ENCODE measurements around the gene MYPN.
"Not testable (repeated sequence)": the region's sequence is repeated elsewhere in the genome, so short reads cannot be mapped to it uniquely, and the experiment has no call there.

MYPN gene

DNA sequence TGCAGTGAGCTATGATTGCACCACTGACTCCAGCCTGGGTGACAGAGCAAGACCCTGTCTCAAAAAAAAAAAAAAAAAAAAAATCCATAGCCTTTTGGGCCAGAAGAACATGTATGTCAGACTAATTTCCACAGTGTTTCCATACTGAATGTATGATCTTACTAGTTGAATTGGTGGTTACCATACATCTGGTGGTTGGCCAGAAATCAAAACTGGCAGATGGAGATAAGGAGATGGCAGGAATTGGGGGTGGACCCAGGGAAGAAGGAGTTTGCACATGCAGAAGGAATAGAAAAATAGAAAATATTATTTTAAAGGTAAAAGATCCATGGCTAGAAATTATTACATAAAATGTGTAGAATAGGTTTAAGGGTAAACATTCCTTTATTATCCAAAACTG, 126.3 kb downstream of the MYPN start:
- TF ChIP-seq, protein P1, sequence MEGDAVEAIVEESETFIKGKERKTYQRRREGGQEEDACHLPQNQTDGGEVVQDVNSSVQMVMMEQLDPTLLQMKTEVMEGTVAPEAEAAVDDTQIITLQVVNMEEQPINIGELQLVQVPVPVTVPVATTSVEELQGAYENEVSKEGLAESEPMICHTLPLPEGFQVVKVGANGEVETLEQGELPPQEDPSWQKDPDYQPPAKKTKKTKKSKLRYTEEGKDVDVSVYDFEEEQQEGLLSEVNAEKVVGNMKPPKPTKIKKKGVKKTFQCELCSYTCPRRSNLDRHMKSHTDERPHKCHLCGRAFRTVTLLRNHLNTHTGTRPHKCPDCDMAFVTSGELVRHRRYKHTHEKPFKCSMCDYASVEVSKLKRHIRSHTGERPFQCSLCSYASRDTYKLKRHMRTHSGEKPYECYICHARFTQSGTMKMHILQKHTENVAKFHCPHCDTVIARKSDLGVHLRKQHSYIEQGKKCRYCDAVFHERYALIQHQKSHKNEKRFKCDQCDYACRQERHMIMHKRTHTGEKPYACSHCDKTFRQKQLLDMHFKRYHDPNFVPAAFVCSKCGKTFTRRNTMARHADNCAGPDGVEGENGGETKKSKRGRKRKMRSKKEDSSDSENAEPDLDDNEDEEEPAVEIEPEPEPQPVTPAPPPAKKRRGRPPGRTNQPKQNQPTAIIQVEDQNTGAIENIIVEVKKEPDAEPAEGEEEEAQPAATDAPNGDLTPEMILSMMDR (IDR thresholded peaks at IDR 0.05), result no peak
- Histone ChIP-seq H3K27ac (no peak overlapping the region), H3K4me3 (no peak overlapping the region)
- DNase-seq (ENCODE audit: low spot score), result no peak

DNA sequence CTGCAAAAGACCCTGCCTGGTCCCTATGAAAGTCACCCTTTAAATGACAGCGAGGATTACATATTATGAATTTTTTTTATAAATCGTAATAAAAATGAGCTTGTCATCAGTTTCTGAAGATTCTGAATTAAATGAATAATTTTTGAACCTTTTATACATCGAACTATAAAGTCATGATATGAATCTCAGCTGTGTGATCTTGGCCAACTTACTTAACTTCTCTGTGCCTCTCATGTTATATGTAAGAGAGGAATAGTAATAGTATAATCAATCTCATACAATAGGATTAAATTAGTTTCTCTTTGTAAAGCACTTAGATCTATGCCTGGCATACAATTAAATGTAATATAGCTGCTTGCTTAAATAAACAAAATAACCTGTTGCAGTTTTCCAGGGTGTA, 127.9 kb downstream of the MYPN start:
- Histone ChIP-seq H3K27ac (no peak overlapping the region), H3K4me3 (no peak overlapping the region)
- no peak for DNase-seq (ENCODE audit: low spot score)
- TF ChIP-seq, protein P1 (IDR thresholded peaks at IDR 0.05), result no peak

DNA sequence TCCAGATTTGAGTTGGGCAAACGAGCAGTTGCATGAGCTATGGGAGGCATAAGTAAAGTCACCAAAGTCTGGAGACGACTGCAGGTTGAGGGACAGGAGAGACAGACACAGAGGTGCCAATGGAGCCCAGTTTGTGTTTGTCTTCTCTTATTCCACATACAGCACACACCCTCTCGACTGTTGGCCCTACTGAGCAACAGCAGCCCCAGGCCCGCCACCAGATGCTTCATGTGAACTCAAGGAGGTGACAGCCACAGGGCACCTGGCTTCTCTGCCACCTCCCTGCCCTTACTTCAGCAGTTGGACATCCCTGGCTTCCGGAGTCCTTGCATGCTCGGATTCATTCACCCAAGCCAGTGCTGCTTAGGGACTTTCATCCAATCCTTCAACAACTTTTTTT, 129.1 kb downstream of the MYPN start:
- no peak overlapping the region for H3K4me3 ChIP-seq
- no peak overlapping the region for H3K27ac ChIP-seq
- DNase-seq (ENCODE audit: low spot score), result no peak
- TF ChIP-seq, protein P1 (IDR thresholded peaks at IDR 0.05), result no peak

DNA sequence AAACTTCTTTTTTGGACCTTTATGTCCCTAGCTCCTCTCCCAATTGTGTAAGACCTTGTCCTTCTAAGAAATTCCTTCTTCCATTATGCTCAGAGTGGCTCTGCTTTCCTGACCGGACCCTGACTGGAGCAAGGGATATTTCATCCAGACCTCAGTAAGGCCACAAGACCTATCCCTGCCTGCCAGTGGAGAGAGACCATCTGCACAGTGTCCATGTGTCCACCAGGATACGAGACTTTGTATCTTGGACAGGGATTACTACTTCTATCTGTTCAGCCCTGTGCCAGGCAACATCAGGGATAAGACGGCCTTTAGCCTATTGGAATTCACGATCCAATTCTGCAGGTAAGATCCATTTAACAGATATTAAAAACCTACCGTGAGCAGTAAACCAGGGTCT, 129.8 kb downstream of the MYPN start:
- DNase-seq (ENCODE audit: low spot score), result no peak
- TF ChIP-seq, protein P1 (IDR thresholded peaks at IDR 0.05), result no peak
- no peak overlapping the region for H3K27ac ChIP-seq
- no peak overlapping the region for H3K4me3 ChIP-seq

DNA sequence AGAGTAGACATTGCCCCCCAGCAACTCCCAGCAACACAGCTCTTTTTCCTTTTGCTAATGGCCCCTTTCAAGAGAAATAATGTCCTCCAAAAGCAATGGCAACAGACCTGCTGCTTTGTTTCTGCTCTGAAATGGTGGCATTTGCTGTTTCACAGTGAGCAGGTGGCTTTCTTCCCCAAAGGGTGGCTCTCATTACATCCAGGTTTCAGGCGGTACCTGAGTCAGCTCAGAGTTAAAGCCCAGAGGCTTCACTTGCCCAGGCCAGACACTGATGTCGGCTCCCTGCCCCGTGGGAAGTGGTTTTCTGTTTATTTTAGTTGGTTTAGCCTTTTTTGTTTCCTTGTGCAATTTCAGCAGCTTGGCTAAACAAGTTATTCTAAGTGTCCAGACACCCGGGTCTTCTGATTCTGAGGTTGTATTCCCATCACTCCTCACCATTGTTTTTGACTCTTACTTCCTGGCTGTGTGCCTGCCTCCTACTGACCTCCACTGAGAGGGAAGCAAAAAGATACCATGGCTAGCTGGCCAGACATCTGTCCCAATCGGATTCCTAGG, 130.4 kb downstream of the MYPN start:
- Histone ChIP-seq H3K27ac (no peak overlapping the region), H3K4me3 (no peak overlapping the region)
- TF ChIP-seq, protein P1 (IDR thresholded peaks at IDR 0.05), result no peak
- DNase-seq (ENCODE audit: low spot score), result no peak

DNA sequence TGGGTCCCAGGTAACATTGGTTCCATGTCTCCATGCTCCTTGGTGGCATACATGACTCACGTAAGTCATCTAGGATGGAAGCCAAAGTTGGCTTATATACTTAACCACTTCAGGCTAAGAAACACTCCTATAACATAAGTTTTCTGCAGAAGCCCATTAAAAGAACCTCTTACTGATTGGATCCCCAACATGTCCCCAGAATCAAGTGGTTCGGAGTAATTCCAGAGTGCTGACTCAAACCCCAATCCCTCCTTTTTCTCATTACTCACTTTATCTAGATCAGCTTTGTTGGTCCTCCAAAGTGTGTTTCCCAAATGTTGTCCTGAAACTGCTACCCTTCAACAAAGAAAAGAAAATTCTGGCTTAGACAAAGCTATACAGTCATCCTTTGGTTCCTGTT, 132.8 kb downstream of the MYPN start:
- TF ChIP-seq, protein P1 (IDR thresholded peaks at IDR 0.05), result no peak
- H3K4me3 ChIP-seq, result no peak overlapping the region
- DNase-seq (ENCODE audit: low spot score), result no peak
- H3K27ac ChIP-seq, result no peak overlapping the region

DNA sequence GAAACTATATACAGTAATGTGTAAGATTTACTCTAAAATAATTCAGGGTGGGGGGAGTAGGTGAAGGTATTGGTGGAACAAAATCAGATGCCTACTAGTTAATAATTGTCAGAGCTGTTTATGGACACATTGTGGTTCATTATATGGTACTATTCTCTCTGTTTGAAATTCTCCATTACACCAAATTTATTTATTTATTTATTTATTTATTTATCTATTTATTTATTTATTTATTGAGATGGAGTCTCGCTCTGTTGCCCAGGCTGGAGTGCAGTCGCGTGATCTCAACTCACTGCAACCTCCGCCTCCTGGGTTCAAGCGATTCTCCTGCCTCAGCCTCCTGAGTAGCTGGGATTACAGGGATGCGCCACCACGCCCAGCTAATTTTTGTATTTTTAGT, 137.1 kb downstream of the MYPN start:
- DNase-seq (ENCODE audit: low spot score); H3K27ac ChIP-seq; H3K4me3 ChIP-seq: not testable (repeated sequence)

DNA sequence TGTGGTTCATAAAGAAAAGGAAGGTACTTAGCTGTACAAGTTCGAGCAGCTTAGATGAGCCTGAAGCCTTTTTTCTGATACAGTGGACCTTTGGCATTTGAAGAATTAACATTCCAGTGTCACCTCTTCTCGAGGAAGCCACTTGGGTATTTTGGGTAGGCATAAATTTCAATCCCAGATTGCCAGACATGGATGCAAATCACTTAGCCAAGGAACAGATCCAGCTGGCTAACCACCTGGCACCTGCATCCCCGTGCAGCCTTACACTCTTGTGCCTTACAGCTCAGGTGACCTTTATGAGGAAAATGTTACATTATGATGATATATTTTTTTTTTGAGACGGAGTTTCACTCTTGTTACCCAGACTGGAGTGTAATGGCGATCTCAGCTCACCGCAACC, 138.6 kb downstream of the MYPN start:
- Histone ChIP-seq H3K27ac (no peak overlapping the region), H3K4me3 (no peak overlapping the region)
- TF ChIP-seq, protein P1 (IDR thresholded peaks at IDR 0.05), result no peak
- no peak for DNase-seq (ENCODE audit: low spot score)

All from coronary artery (tissue), 2 donors.